ENCODE measurements around the gene NR4A2.
"Not testable (repeated sequence)": the region's sequence is repeated elsewhere in the genome, so short reads cannot be mapped to it uniquely, and the experiment has no call there.

NR4A2 gene

DNA sequence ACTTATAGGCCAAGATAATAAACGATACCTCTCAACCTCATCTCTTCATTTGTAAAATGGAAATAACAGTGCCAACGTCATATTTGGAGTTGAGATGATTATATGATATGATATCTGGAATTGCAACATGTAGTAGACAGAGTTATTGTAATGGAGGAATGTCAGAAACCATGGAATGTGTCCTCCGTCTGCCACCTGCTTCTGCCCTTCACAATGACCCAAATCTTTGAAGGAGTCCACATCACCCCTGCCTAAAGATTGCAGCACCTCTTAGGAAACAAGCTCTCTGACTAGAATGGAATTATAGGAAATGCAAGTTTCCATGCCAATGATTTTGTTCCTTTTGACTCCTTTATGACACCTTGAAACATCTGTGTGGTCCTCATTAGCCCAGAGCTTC is 14.9 kb downstream of the NR4A2 start:
- H3K27ac ChIP-seq (ENCODE audit: low read depth, low read length), result no peak overlapping the region

DNA sequence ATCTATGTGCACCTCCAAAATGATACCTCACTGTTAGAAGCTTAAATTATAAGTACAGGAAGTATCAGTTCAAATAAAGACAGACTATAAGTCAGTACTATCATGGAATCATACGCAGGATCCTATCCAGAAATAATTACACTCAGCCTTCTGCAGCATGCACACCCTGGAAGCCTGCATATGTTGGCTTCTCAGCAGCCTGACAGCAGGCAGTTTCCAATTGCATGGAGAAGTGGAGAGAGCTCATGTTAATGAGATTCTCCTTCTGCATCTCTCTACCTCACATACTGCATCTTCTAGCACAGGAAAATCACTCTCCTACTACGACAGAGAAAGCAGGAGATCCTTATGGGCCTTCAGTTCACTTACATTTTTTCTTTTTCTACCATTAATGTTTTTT is 20.5 kb downstream of the NR4A2 start:
- H3K4me1 ChIP-seq (ENCODE audit: insufficient read depth, low read length), result no peaks in the 10 kb centered on the region
- no peaks in the 10 kb centered on the region for H3K36me3 ChIP-seq (ENCODE audit: insufficient read depth, low read length)
- no peaks in the 10 kb centered on the region for H3K9me3 ChIP-seq (ENCODE audit: low read length)
- H3K27ac ChIP-seq (ENCODE audit: low read depth, low read length), result no peak overlapping the region
- no peaks in the 10 kb centered on the region for H3K27me3 ChIP-seq (ENCODE audit: control insufficient read depth in 1 of 2, insufficient read depth in 2 of 2, low read length in 2 of 2)
- no peak overlapping the region for H3K4me3 ChIP-seq (ENCODE audit: low read depth in 1 of 2, low read length in 2 of 2)
- no peak overlapping the region for H3K9ac ChIP-seq (ENCODE audit: low read length)

More for the DNA sequence above, 14.9 kb downstream of the NR4A2 start:
- Histone ChIP-seq H3K27me3 (ENCODE audit: control insufficient read depth in 1 of 2, insufficient read depth in 2 of 2, low read length in 2 of 2) (peaks cover 33 to 34% of the 10 kb centered on the region in 2 donors), H3K4me1 (ENCODE audit: insufficient read depth, low read length) (peaks cover 29% of the 10 kb centered on the region), H3K36me3 (ENCODE audit: insufficient read depth, low read length) (no peaks in the 10 kb centered on the region), H3K9me3 (ENCODE audit: low read length) (no peaks in the 10 kb centered on the region), H3K9ac (ENCODE audit: low read length) (no peak overlapping the region), H3K4me3 (ENCODE audit: low read depth in 1 of 2, low read length in 2 of 2) (no peak overlapping the region)

DNA sequence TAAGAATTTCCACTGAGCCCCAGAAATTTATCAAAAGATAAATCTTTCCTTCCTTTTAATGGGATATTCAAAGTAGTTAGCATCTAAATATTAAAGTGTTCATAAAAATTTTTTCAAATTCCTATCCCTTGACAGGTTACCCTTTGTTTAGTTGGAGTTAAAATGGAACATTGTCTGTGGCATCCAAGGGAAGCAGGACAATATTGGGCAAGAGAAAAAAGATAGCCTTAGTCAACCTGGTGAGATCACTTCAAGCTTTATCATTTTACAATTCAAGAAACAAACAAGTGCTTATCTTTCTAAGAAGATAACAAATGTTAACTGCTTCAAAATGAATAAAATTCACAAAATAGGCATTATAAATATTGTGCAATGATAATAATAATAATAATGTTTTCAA is 21.7 kb downstream of the NR4A2 start:
- Histone ChIP-seq H3K4me1 (ENCODE audit: insufficient read depth, low read length) (no peaks in the 10 kb centered on the region), H3K27ac (ENCODE audit: low read depth, low read length) (no peak overlapping the region), H3K9me3 (ENCODE audit: low read length) (no peaks in the 10 kb centered on the region), H3K36me3 (ENCODE audit: insufficient read depth, low read length) (no peaks in the 10 kb centered on the region), H3K9ac (ENCODE audit: low read length) (no peak overlapping the region), H3K4me3 (ENCODE audit: low read depth in 1 of 2, low read length in 2 of 2) (no peak overlapping the region), H3K27me3 (ENCODE audit: control insufficient read depth in 1 of 2, insufficient read depth in 2 of 2, low read length in 2 of 2) (no peaks in the 10 kb centered on the region)

GRCh38 chr2:156309917-156310316 is 22.6 kb downstream of the NR4A2 start:
- Histone ChIP-seq H3K27me3 (ENCODE audit: control insufficient read depth in 1 of 2, insufficient read depth in 2 of 2, low read length in 2 of 2) (no peaks in the 10 kb centered on the region), H3K4me1 (ENCODE audit: insufficient read depth, low read length) (no peaks in the 10 kb centered on the region), H3K9ac (ENCODE audit: low read length) (no peak overlapping the region), H3K27ac (ENCODE audit: low read depth, low read length) (no peak overlapping the region), H3K4me3 (ENCODE audit: low read depth in 1 of 2, low read length in 2 of 2) (no peak overlapping the region), H3K9me3 (ENCODE audit: low read length) (no peaks in the 10 kb centered on the region), H3K36me3 (ENCODE audit: insufficient read depth, low read length) (no peaks in the 10 kb centered on the region)

DNA sequence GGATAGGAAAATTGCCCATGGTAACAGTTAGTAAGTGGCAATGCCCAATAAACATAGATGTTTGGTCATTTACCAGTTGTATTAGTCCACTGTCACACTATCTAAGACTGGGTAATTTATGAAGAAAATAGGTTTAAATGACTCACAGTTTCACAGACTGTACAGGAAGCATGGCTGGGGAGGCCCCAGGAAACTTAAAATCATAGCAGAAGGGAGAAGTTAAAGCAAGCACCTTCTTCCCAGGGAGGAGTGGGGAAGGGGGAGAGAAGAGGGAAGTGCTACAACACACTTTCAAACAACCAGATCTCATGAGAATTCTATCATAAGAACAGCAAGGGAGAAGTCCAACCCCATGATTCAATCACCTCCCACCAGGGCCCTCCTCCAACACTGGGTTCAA is 23.4 kb downstream of the NR4A2 start:
- no peaks in the 10 kb centered on the region for H3K4me1 ChIP-seq (ENCODE audit: insufficient read depth, low read length)
- no peaks in the 10 kb centered on the region for H3K9me3 ChIP-seq (ENCODE audit: low read length)
- H3K4me3 ChIP-seq (ENCODE audit: low read depth in 1 of 2, low read length in 2 of 2), result no peak overlapping the region
- H3K36me3 ChIP-seq (ENCODE audit: insufficient read depth, low read length), result no peaks in the 10 kb centered on the region
- no peak overlapping the region for H3K27ac ChIP-seq (ENCODE audit: low read depth, low read length)
- no peaks in the 10 kb centered on the region for H3K27me3 ChIP-seq (ENCODE audit: control insufficient read depth in 1 of 2, insufficient read depth in 2 of 2, low read length in 2 of 2)
- no peak overlapping the region for H3K9ac ChIP-seq (ENCODE audit: low read length)

- H3K36me3 ChIP-seq (ENCODE audit: insufficient read depth, low read length), result no peaks in the 10 kb centered on the region
- H3K9me3 ChIP-seq (ENCODE audit: low read length), result no peaks in the 10 kb centered on the region
- no peak overlapping the region for H3K27ac ChIP-seq (ENCODE audit: low read depth, low read length)
- H3K4me1 ChIP-seq (ENCODE audit: insufficient read depth, low read length), result no peaks in the 10 kb centered on the region
- H3K27me3 ChIP-seq (ENCODE audit: control insufficient read depth in 1 of 2, insufficient read depth in 2 of 2, low read length in 2 of 2), result no peaks in the 10 kb centered on the region
- H3K4me3 ChIP-seq (ENCODE audit: low read depth in 1 of 2, low read length in 2 of 2), result no peak overlapping the region
- no peak overlapping the region for H3K9ac ChIP-seq (ENCODE audit: low read length)
Measured at GRCh38 chr2:156306821-156307220, 25.7 kb downstream of the NR4A2 start.

GRCh38 chr2:156305121-156305520 is 27.4 kb downstream of the NR4A2 start:
- Histone ChIP-seq H3K27me3 (ENCODE audit: control insufficient read depth in 1 of 2, insufficient read depth in 2 of 2, low read length in 2 of 2) (no peaks in the 10 kb centered on the region), H3K27ac (ENCODE audit: low read depth, low read length) (no peak overlapping the region), H3K4me3 (ENCODE audit: low read depth in 1 of 2, low read length in 2 of 2) (no peak overlapping the region), H3K9me3 (ENCODE audit: low read length) (no peaks in the 10 kb centered on the region), H3K36me3 (ENCODE audit: insufficient read depth, low read length) (no peaks in the 10 kb centered on the region), H3K9ac (ENCODE audit: low read length) (no peak overlapping the region), H3K4me1 (ENCODE audit: insufficient read depth, low read length) (no peaks in the 10 kb centered on the region)

- Histone ChIP-seq H3K4me1 (ENCODE audit: insufficient read depth, low read length) (no peaks in the 10 kb centered on the region), H3K27ac (ENCODE audit: low read depth, low read length) (no peak overlapping the region), H3K27me3 (ENCODE audit: control insufficient read depth in 1 of 2, insufficient read depth in 2 of 2, low read length in 2 of 2) (no peaks in the 10 kb centered on the region), H3K9me3 (ENCODE audit: low read length) (no peaks in the 10 kb centered on the region), H3K9ac (ENCODE audit: low read length) (no peak overlapping the region), H3K4me3 (ENCODE audit: low read depth in 1 of 2, low read length in 2 of 2) (no peak overlapping the region), H3K36me3 (ENCODE audit: insufficient read depth, low read length) (no peaks in the 10 kb centered on the region)
Measured at GRCh38 chr2:156300337-156300736, 32.2 kb downstream of the NR4A2 start.

DNA sequence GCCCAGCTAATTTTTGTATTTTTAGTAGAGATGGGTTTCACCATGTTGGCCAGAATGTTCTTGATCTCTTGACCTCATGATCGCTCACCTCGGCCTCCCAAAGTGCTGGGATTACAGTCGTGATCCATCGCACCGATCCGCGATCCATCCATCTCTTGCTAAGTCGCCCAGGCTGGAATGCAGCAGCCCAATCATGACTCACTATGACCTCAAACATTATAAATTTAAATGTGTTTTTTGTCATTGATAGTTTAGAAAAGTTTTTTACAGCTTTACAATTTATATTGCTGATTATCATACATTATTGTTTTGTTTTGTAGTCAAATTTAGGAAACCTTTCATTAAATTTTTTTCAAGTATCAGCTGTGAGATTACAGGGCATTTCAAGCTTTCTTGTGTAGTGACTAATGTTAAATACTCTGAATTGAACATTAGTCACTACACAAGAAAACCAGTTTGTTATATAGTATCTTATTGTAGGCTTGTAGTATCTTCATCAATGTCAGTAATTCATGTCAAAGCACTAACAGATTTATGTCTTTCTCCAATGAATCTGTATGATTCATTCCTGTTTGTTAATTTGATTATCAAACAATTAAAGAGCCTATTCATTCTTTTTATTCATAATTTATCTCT is 37.5 kb downstream of the NR4A2 start:
- Histone ChIP-seq H3K27me3 (ENCODE audit: control insufficient read depth in 1 of 2, insufficient read depth in 2 of 2, low read length in 2 of 2) (no peaks in the 10 kb centered on the region), H3K4me1 (ENCODE audit: insufficient read depth, low read length) (no peaks in the 10 kb centered on the region), H3K27ac (ENCODE audit: low read depth, low read length) (no peak overlapping the region), H3K36me3 (ENCODE audit: insufficient read depth, low read length) (no peaks in the 10 kb centered on the region), H3K9ac (ENCODE audit: low read length) (no peak overlapping the region), H3K9me3 (ENCODE audit: low read length) (no peaks in the 10 kb centered on the region), H3K4me3 (ENCODE audit: low read depth in 1 of 2, low read length in 2 of 2) (no peak overlapping the region)

DNA sequence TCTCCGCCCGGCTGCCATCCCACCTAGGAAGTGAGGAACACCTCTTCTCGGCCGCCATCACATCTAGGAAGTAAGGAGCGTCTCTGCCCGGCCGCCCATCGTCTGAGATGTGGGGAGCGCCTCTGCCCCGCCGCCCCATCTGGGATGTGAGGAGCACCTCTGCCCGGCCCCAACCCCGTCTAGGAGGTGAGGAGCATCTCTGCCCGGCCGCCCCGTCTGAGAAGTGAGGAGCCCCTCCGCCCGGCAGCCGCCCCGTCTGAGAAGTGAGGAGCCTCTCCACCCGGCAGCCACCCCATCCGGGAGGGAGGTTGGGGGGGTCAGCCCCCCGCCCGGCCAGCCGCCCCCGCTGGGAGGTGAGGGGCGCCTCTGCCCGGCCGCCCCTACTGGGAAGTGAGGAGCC is 39.1 kb downstream of the NR4A2 start:
- H3K4me3 ChIP-seq (ENCODE audit: low read depth in 1 of 2, low read length in 2 of 2); H3K9me3 ChIP-seq (ENCODE audit: low read length); H3K36me3 ChIP-seq (ENCODE audit: insufficient read depth, low read length); H3K9ac ChIP-seq (ENCODE audit: low read length); H3K27ac ChIP-seq (ENCODE audit: low read depth, low read length); H3K27me3 ChIP-seq (ENCODE audit: control insufficient read depth in 1 of 2, insufficient read depth in 2 of 2, low read length in 2 of 2); H3K4me1 ChIP-seq (ENCODE audit: insufficient read depth, low read length): not testable (repeated sequence)

DNA sequence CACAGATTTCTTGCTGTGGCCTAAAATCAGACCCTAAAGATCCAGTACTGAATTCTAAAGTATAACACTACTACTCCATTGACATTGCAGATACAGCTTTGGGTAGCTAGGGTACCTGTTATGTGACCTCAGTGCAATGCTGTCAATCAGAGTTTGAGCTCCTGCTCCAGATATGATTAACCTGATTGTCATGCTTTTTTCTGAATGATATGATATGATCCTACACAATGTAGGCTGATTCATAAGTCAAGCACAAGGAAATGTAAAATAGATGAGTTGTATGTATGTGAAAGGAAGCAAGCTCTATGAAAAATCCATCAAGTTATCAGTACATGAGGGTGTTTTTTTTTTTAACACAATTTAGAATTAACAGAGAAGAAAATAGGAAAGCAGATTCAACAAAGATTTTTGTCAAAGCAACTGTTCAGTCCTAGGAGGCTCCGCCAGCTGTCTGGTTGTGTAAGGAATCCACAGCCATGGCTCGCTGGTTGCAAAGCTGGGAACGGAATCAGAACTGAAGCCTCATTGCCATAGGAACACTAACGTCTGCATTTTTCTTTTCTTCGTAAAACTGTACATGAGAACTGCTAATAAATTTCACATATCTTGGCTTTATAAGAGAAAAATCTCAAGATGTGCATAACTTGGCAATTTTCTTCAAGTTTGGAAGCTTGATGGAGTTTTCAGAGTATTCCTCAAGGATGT is 52.9 kb downstream of the NR4A2 start:
- Histone ChIP-seq H3K27me3 (ENCODE audit: control insufficient read depth in 1 of 2, insufficient read depth in 2 of 2, low read length in 2 of 2) (no peaks in the 10 kb centered on the region), H3K9ac (ENCODE audit: low read length) (no peak overlapping the region), H3K4me1 (ENCODE audit: insufficient read depth, low read length) (no peaks in the 10 kb centered on the region), H3K27ac (ENCODE audit: low read depth, low read length) (no peak overlapping the region), H3K36me3 (ENCODE audit: insufficient read depth, low read length) (no peaks in the 10 kb centered on the region), H3K9me3 (ENCODE audit: low read length) (no peaks in the 10 kb centered on the region), H3K4me3 (ENCODE audit: low read depth in 1 of 2, low read length in 2 of 2) (no peak overlapping the region)
